ENCODE data around the gene PYROXD2. TPM values are rescaled to one million over a fixed set of nuclear protein-coding genes. Genes with fewer than 3 reads are reported as not detected.
A peak's percentile ranks its signal among the peaks of the same experiment; 100 is the strongest.

Gene PYROXD2
- total and polyA plus RNA-seq, 2 of the 13 experiments (the other 11 are each of a cell fraction or from before 2014, with no cell fraction given) = 2.0 to 6.2 TPM

- no peak for TF ChIP-seq ZNF749 (CRISPR knock-in tag; IDR thresholded peaks at IDR 0.05; ENCODE audit: borderline replicate concordance)
These were observed 5.8 kb upstream of the PYROXD2 start (continued) for GRCh38 chr10:98420786-98421185.

GRCh38 chr10:98419469-98420261 lies 4.7 kb upstream of the PYROXD2 start:
- Histone ChIP-seq H3K79me2 (ENCODE audit: insufficient read depth, low read length) (no peaks in the 10 kb centered on the region), H3K4me1 (ENCODE audit: insufficient read depth, low read length) (peaks cover 20% of the 10 kb centered on the region), H3K27me3 (ENCODE audit: control insufficient read depth in 1 of 2, insufficient read depth in 2 of 2, low read length in 2 of 2) (no peaks in the 10 kb centered on the region), H4K20me1 (ENCODE audit: insufficient read depth, low read length) (no peaks in the 10 kb centered on the region), H2AFZ (ENCODE audit: low read length) (no peak overlapping the region), H3K9ac (ENCODE audit: insufficient read depth, low read depth, low read length) (no peak overlapping the region), H3K36me3 (replicated peaks in 1 of 2; ENCODE audit: control insufficient read depth in 1 of 2, insufficient read depth in 2 of 2, low read length in 2 of 2) (peaks cover 3 to 8% of the 10 kb centered on the region in 2 experiments; a peak in 3 of 5 replicates), H3K4me2 (ENCODE audit: low read depth, low read length) (no peak overlapping the region), H3K27ac (ENCODE audit: extremely low read length, insufficient read depth, low read length) (no peak overlapping the region), H3K4me3 (replicated peaks in 1 of 3; ENCODE audit: insufficient read depth in 1 of 3, low read depth in 2 of 3, low read length in 3 of 3) (no peak overlapping the region), H3K9me3 (ENCODE audit: low read length) (no peaks in the 10 kb centered on the region)
- ChIA-PET POLR2A (no interaction called here), CTCF (ENCODE audit: low intra/inter-chr PET ratio, low total read pairs) (no interaction called here)
- TF ChIP-seq, protein P1, sequence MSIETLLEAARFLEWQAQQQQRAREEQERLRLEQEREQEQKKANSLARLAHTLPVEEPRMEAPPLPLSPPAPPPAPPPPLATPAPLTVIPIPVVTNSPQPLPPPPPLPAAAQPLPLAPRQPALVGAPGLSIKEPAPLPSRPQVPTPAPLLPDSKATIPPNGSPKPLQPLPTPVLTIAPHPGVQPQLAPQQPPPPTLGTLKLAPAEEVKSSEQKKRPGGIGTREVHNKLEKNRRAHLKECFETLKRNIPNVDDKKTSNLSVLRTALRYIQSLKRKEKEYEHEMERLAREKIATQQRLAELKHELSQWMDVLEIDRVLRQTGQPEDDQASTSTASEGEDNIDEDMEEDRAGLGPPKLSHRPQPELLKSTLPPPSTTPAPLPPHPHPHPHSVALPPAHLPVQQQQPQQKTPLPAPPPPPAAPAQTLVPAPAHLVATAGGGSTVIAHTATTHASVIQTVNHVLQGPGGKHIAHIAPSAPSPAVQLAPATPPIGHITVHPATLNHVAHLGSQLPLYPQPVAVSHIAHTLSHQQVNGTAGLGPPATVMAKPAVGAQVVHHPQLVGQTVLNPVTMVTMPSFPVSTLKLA (IDR thresholded peaks at IDR 0.05) = peak; percentile 19; the same call in 1 of the 2 replicates
- no peak for TF ChIP-seq KLF12 (CRISPR knock-in tag; IDR thresholded peaks at IDR 0.05; ENCODE audit: borderline replicate concordance)
- intact Hi-C loops (cut with micrococcal nuclease; ENCODE audit: unreplicated experiment) = no loop called here
- WGBS (ENCODE audit: low lambda C conversion rate) = 90% methylated on average over 11 of the region's 17 CpGs
- DNase-seq (ENCODE audit: low spot score) (no peak), ATAC-seq (no peak), FAIRE-seq (no peak)
- no TSS peak for BruUV-seq (replicated peaks)
- in situ Hi-C loops (cut with HindIII; ENCODE audit: extremely low pct_ligation_motif_present, low pct_unique_long_range_greater_than_20kb) = no loop called here
